Mesothelial cell of epicardium (in vitro differentiated cells): ENCODE results near the gene DNAJA3. TPM values are rescaled to one million over a fixed set of nuclear protein-coding genes. Genes with fewer than 3 reads are reported as not detected.
A peak's percentile ranks its signal among the peaks of the same experiment; 100 is the strongest.

Experiments used
- DNase-seq, 2 experiments: peaks; one replicate each; pipeline ENCODE4 v3.0.0; 2021; ENCODE audit warnings: low spot score in 2 of 2; ENCODE audit not compliant: unreplicated experiment in 2 of 2
- H3K27ac Mint-ChIP-seq: 2 replicates; pipeline ENCODE4 v1.8.0; 2021; ENCODE audit warnings: mixed read lengths
- H3K27me3 Mint-ChIP-seq: 2 replicates; pipeline ENCODE4 v1.8.0; 2021; ENCODE audit warnings: low read depth, mixed read lengths
- H3K36me3 Mint-ChIP-seq: 2 replicates; pipeline ENCODE4 v1.8.0; 2021; ENCODE audit warnings: mixed read lengths
- H3K4me1 Mint-ChIP-seq: 2 replicates; pipeline ENCODE4 v1.8.0; 2021; ENCODE audit warnings: mixed read lengths
- H3K4me3 Mint-ChIP-seq: 2 replicates; pipeline ENCODE4 v1.8.0; 2021; ENCODE audit warnings: mild to moderate bottlenecking, moderate library complexity, mixed read lengths
- H3K9me3 Mint-ChIP-seq: 2 replicates; pipeline ENCODE4 v1.8.0; 2021; ENCODE audit warnings: mixed read lengths
- CTCF ChIP-seq: fragments of 200-600 bp; sonication (generic); IDR thresholded peaks from one replicate; pipeline ENCODE4 v1.5.0; 2021; ENCODE audit warnings: antibody characterized with exemption; ENCODE audit not compliant: unreplicated experiment
- total RNA-seq: library from RNA; stranded (reverse); gene quantifications from 3 replicates; pipeline ENCODE4 v1.2.1, GENCODE V29; 2021

The DNAJA3 gene
- total RNA-seq, 1 donor from 2014 or later: 35.3 TPM

DNA sequence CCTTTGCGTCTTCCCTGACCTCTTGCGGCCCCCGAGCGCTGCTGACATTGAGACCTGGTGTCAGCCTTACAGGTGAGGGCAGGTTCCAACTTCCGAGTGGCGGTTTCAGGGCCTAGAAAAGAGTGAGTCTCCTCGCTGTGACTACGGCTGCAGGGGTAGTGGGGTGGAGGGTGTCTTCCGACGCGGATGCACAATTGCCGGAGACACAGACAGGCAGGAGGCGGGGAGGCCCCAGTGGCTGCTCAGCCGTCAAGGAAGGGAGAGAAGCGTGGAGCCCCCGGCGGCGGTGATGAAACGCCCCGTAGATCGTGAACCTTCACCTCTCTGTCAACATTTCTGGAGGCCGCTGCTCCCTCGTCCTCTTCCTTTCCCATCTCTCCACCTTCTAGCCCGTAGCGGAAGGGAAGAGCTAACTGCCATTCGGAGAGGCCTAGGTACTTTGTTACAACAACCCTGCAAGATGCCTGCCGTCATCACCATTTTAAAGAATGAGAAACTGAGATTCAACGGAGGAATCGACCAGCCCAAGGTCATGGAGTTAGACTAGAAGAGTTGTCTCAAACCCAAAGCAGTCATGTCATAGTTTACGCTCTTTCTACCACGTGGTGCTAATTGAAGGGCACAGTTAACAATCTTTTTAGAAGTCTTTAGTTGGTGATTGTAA is 485 bp downstream of the DNAJA3 start:
- peaks cover 10% of the 10 kb centered on the region for H3K36me3 Mint-ChIP-seq
- no peak for TF ChIP-seq CTCF
- no peaks in the 10 kb centered on the region for H3K9me3 Mint-ChIP-seq
- peak overlapping the region; percentile 95 for H3K27ac Mint-ChIP-seq
- H3K27me3 Mint-ChIP-seq: no peaks in the 10 kb centered on the region
- peak overlapping the region; percentile 98 for H3K4me3 Mint-ChIP-seq
- H3K4me1 Mint-ChIP-seq: peaks cover 23% of the 10 kb centered on the region
- DNase-seq: no peak

DNA sequence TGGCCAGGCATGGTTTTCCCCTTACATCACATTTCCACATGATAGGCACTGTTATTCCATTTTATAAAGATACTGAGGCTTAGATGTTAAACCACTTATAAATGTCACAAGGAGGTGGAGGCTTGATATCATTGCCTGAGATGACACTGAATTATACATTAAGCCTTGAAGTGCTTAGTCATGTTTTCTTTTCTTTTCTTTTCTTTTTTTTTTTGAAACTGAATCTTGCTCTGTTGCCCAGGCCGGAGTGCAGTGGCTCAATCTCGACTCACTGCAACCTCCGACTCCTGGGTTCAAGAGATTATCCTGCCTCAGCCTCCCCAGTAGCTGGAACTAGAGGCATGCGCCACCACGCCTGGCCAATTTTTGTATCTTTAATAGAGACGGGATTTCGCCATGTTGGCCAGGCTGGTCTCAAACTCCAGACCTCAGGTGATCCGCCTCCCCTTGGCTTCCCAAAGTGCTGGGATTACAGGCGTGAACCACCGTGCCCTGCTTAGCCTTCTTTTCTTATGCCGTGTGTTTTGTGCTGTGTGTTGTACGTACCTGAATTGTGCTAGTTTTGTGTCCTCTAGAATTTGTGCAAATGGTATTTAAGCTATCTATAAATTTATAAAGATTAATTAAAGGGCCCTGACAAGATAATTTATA is 1.2 kb downstream of the DNAJA3 start:
- no peak for TF ChIP-seq CTCF
- H3K4me3 Mint-ChIP-seq: peak overlapping the region; percentile 98
- H3K9me3 Mint-ChIP-seq: no peaks in the 10 kb centered on the region
- no peak for DNase-seq
- H3K36me3 Mint-ChIP-seq: peaks cover 14% of the 10 kb centered on the region
- peaks cover 23% of the 10 kb centered on the region for H3K4me1 Mint-ChIP-seq
- H3K27me3 Mint-ChIP-seq: no peaks in the 10 kb centered on the region
- H3K27ac Mint-ChIP-seq: peak overlapping the region; percentile 95

- no peaks in the 10 kb centered on the region for H3K27me3 Mint-ChIP-seq
- peaks cover 23% of the 10 kb centered on the region for H3K4me1 Mint-ChIP-seq
- no peak for TF ChIP-seq CTCF
- peaks cover 19% of the 10 kb centered on the region for H3K36me3 Mint-ChIP-seq
- no peaks in the 10 kb centered on the region for H3K9me3 Mint-ChIP-seq
- H3K27ac Mint-ChIP-seq: no peak overlapping the region
- no peak for DNase-seq
- no peak overlapping the region for H3K4me3 Mint-ChIP-seq
These were observed 2.8 kb downstream of the DNAJA3 start for GRCh38 chr16:4428500-4428899.

- DNase-seq: no peak
- no peak for TF ChIP-seq CTCF
- Mint-ChIP-seq H3K27ac (no peak overlapping the region), H3K4me3 (no peak overlapping the region), H3K36me3 (peaks cover 21% of the 10 kb centered on the region), H3K9me3 (no peaks in the 10 kb centered on the region), H3K4me1 (peaks cover 17% of the 10 kb centered on the region), H3K27me3 (no peaks in the 10 kb centered on the region)
These were observed 5.4 kb downstream of the DNAJA3 start for GRCh38 chr16:4431023-4431422.

GRCh38 chr16:4433228-4433627 is 7.6 kb downstream of the DNAJA3 start:
- peaks cover 3% of the 10 kb centered on the region for H3K4me1 Mint-ChIP-seq
- DNase-seq: no peak
- no peaks in the 10 kb centered on the region for H3K9me3 Mint-ChIP-seq
- no peaks in the 10 kb centered on the region for H3K27me3 Mint-ChIP-seq
- no peak overlapping the region for H3K4me3 Mint-ChIP-seq
- no peak for TF ChIP-seq CTCF
- no peak overlapping the region for H3K27ac Mint-ChIP-seq
- peaks cover 28% of the 10 kb centered on the region for H3K36me3 Mint-ChIP-seq
